Measurements from ENCODE around the gene FAM234B.
A peak's percentile ranks its signal among the peaks of the same experiment; 100 is the strongest.

Gene FAM234B

GRCh38 chr12:12999271-12999958, 44.8 kb upstream of the FAM234B start:
- peak overlapping the region; percentile 84 for H3K27ac ChIP-seq
- POLR2A ChIA-PET (ENCODE audit: low non-redundant PET), result no interaction called here

GRCh38 chr12:12999959-13000615, 44.1 kb upstream of the FAM234B start, which contains the start of gene HEBP1:
TSS of gene HEBP1 (minus strand) at chr12:13000265. CDS start at chr12:13000114, 151 bp downstream.
- DNase-seq (ENCODE audit: low spot score), result peak; percentile 96
- ChIA-PET CTCF (no interaction called here), POLR2A (ENCODE audit: low non-redundant PET) (no interaction called here)
- H3K27ac ChIP-seq, result peak within 1 kb of the TSS; percentile 84
- TF ChIP-seq CTCF (conservative IDR thresholded peaks at IDR 0.05; ENCODE audit: low read depth), result no peak

More at GRCh38 chr12:12999271-12999958, 44.8 kb upstream of the FAM234B start:
- TF ChIP-seq CTCF (conservative IDR thresholded peaks at IDR 0.05; ENCODE audit: low read depth), result no peak
- DNase-seq (ENCODE audit: low spot score), result peak; percentile 34
- CTCF ChIA-PET, result interaction anchor here (0.6 to 1.1 kb wide), 2 partner anchors 211 to 235 kb away, joined by 4 read pairs; no protein-coding TSS in a partner anchor

GRCh38 chr12:13000616-13000924, 43.6 kb upstream of the FAM234B start:
- peak; percentile 41 for DNase-seq (ENCODE audit: low spot score)
- H3K27ac ChIP-seq, result peak overlapping the region; percentile 84
- CTCF ChIA-PET, result interaction anchor here (0.6 to 0.7 kb wide), 2 partner anchors 1165 to 1292 kb away, joined by 3 read pairs; no protein-coding TSS in a partner anchor
- TF ChIP-seq CTCF (conservative IDR thresholded peaks at IDR 0.05; ENCODE audit: low read depth), result no peak
- POLR2A ChIA-PET (ENCODE audit: low non-redundant PET), result interaction anchor here (0.5 kb wide), 1 partner anchor 181 kb away, joined by 3 read pairs; no protein-coding TSS in a partner anchor

- CTCF ChIA-PET, result interaction anchor here (0.6 to 0.8 kb wide), 3 partner anchors 217 to 1292 kb away, joined by 3 read pairs; no protein-coding TSS in a partner anchor
- POLR2A ChIA-PET (ENCODE audit: low non-redundant PET), result interaction anchor here (0.5 kb wide), 1 partner anchor 182 kb away, joined by 3 read pairs; no protein-coding TSS in a partner anchor
- peak; percentile 54 for DNase-seq (ENCODE audit: low spot score)
- peak overlapping the region; percentile 84 for H3K27ac ChIP-seq
- peak; percentile 28 for TF ChIP-seq CTCF (conservative IDR thresholded peaks at IDR 0.05; ENCODE audit: low read depth)
Observed at GRCh38 chr12:13000925-13001774, 43.0 kb upstream of the FAM234B start.

GRCh38 chr12:13001775-13002040, 42.5 kb upstream of the FAM234B start:
- ChIA-PET CTCF (interaction anchor here (0.8 kb wide), 1 partner anchor 216 kb away, joined by 3 read pairs; no protein-coding TSS in a partner anchor), POLR2A (ENCODE audit: low non-redundant PET) (no interaction called here)

More at GRCh38 chr12:13001775-13002040, 42.5 kb upstream of the FAM234B start:
- TF ChIP-seq CTCF (conservative IDR thresholded peaks at IDR 0.05; ENCODE audit: low read depth), result no peak
- peak overlapping the region; percentile 84 for H3K27ac ChIP-seq
- DNase-seq (ENCODE audit: low spot score), result no peak

All from RWPE1 (cell line).